ENCODE measurements around the gene MCRS1. TPM values are rescaled to one million over a fixed set of nuclear protein-coding genes. Genes with fewer than 3 reads are reported as not detected.

The MCRS1 gene
- total RNA-seq, 1 donor from 2014 or later, result 62.7 TPM

DNA sequence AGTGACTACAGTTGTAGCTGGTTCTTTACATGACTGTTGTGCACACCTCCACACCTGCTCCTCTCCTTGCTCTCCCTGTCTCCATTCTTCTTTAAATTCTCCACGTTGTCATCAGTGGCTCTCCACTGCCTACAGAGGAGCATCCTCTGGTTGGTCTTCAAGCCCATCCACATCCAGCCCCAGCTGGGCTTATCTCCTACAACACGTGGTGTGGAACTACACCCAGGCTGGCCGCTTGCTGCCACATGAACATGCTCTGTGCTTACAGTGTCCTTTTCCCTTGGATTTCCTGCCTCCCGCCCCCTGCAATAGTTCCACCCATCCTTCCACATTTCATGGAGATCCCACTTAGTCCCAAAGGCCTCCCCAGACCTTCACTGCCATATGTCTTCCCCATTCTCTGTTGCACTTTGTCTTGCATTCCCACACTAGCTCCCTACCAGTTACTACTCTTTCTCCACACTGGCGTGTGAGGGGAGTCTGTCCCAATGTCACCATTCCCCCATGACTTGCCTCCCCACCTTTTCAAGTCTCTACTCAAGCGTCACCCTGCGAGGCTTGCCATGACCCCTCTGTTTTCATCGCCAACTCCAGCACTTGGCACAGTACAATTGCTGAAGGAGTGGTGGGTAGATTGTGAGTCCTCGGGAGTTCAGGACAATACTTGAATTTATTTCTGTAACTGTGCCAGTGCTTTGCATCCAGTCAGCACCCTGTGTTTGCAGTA lies 9.8 kb upstream of the MCRS1 start:
- Histone ChIP-seq H3K27me3 (ENCODE audit: control insufficient read depth, insufficient read depth, low read length) (no peaks in the 10 kb centered on the region), H3K36me3 (ENCODE audit: control insufficient read depth, insufficient read depth, low read length) (peaks cover 2% of the 10 kb centered on the region), H3K4me3 (ENCODE audit: low read depth, low read length) (no peak overlapping the region)
- DNase-seq (ENCODE audit: low read depth) (no peak), FAIRE-seq (no peak)
- TF ChIP-seq, protein P1, sequence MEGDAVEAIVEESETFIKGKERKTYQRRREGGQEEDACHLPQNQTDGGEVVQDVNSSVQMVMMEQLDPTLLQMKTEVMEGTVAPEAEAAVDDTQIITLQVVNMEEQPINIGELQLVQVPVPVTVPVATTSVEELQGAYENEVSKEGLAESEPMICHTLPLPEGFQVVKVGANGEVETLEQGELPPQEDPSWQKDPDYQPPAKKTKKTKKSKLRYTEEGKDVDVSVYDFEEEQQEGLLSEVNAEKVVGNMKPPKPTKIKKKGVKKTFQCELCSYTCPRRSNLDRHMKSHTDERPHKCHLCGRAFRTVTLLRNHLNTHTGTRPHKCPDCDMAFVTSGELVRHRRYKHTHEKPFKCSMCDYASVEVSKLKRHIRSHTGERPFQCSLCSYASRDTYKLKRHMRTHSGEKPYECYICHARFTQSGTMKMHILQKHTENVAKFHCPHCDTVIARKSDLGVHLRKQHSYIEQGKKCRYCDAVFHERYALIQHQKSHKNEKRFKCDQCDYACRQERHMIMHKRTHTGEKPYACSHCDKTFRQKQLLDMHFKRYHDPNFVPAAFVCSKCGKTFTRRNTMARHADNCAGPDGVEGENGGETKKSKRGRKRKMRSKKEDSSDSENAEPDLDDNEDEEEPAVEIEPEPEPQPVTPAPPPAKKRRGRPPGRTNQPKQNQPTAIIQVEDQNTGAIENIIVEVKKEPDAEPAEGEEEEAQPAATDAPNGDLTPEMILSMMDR (IDR thresholded peaks at IDR 0.05; ENCODE audit: insufficient read depth, low read length, severe bottlenecking), result no peak

DNA sequence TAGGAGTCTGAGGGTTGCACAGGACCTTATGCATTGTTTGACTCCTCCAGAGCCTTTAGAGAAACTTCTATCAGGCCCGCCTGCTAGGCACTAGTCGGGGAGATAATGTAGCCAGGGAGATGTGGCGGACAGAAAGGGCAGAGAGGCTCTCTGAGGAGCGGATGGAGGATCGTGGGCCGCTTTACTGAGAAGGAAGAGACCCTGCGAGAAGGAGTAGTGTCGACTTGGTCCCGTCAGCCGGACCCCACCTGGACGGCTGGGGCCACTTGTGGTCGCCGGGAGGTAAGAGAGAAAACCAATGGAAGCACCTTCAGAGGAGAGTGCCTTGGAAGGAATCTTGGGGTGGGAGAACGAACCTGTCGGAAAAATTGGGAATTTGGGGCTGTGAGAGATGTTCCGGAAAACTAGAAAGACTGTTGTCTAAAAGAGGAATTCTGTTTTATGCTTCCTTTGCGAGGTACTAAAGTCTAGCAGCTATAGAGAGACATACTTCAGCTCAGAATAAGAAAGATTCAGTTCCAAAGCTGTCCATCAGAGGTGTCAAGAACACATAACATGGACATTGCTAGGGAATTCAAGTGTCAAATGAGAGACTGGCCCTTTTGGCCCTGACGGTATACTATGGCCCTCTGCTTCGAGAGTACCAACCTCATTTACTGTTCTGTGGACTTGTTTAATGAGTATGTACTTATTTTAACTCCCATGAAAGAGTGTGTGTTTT lies 660 bp upstream of the MCRS1 start:
- Histone ChIP-seq H3K4me3 (ENCODE audit: low read depth, low read length) (peak overlapping the region; percentile 90), H3K36me3 (ENCODE audit: control insufficient read depth, insufficient read depth, low read length) (peaks cover 17% of the 10 kb centered on the region), H3K27me3 (ENCODE audit: control insufficient read depth, insufficient read depth, low read length) (no peaks in the 10 kb centered on the region)
- FAIRE-seq (no peak), DNase-seq (ENCODE audit: low read depth) (no peak)
- TF ChIP-seq, protein P1 (IDR thresholded peaks at IDR 0.05; ENCODE audit: insufficient read depth, low read length, severe bottlenecking), result no peak

DNA sequence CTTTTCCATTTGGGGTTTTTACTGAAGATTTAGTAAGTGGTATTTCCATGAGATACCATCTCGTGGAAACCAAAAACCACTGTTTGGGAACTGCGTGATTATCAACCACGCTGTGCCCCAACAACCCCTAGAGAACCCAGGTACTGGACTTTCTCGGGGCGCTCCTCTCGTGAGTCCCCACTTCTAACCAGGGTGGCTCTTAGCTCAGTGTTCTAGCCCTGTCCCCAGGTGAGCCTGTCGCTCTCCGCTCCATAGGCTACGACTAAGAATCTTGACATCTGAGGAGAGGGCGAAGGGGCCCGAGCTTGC lies 686 bp downstream of the MCRS1 start:
- Histone ChIP-seq H3K4me3 (ENCODE audit: low read depth, low read length) (peak overlapping the region; percentile 90), H3K27me3 (ENCODE audit: control insufficient read depth, insufficient read depth, low read length) (no peaks in the 10 kb centered on the region), H3K36me3 (ENCODE audit: control insufficient read depth, insufficient read depth, low read length) (peaks cover 27% of the 10 kb centered on the region)
- DNase-seq (ENCODE audit: low read depth) (no peak), FAIRE-seq (no peak)
- TF ChIP-seq, protein P1 (IDR thresholded peaks at IDR 0.05; ENCODE audit: insufficient read depth, low read length, severe bottlenecking), result no peak

DNA sequence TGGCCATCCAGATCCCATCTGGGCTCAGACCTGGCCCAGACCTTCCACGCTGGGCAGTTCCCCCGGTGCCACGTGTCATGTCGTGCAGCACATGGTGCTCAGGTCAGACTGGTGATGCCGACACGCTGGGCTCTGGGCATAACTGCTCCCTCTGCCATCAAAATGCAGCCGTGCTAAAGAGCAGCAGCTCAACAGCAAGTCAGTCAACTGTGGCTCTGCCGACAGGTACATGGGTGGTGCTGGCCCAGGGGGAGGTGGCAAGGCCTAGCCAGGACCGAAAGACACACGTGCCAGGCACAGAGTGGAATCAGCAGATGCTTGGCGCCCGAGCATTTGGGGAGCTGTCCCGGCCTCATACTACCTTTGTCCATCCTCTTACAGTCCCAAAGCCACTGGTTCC lies 1.6 kb downstream of the MCRS1 start:
- no peak for FAIRE-seq
- Histone ChIP-seq H3K36me3 (ENCODE audit: control insufficient read depth, insufficient read depth, low read length) (peaks cover 28% of the 10 kb centered on the region), H3K27me3 (ENCODE audit: control insufficient read depth, insufficient read depth, low read length) (no peaks in the 10 kb centered on the region), H3K4me3 (ENCODE audit: low read depth, low read length) (no peak overlapping the region)
- no peak for DNase-seq (ENCODE audit: low read depth)
- TF ChIP-seq, protein P1 (IDR thresholded peaks at IDR 0.05; ENCODE audit: insufficient read depth, low read length, severe bottlenecking), result no peak

DNA sequence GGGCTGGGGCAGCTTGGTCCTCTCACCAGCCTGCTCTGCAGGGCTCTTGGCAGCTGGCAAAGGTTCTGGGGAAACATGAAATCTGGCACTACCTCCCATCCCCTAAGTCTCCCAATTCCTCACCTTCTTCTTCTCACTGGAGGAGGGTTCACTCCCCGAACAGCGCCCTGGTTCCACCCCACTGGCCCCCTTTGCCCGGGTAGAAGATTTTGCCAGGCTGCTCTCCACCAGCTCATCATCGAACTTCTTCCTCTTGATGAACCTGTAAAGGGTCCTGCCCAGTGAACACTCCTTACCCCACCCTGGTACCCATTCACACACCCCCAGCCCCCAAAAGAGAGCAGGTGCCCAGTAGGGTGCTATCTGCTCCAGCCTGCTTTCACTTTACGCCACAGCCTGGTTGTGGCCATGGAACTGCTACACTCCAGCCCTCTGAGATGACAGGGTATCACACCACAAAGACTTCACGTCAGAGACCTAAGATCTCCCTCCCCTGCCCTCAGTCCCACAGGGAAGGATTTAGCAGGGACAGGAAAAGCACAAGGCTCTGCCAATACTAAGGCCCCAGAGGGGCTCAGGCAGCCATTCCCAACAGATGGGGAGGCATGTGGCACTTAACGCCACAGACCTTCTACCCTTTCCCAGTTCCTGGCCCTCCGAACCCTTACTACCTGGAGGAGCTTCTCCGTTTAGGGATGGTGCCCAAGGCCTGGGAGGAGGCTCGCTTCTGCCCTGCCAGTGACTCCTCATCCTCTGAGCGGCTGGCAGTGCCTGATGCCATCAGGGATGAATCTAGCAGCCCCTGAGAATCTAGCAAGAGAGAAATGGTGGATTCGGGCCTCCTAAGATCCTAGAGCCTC lies 2.3 kb downstream of the MCRS1 start:
- DNase-seq (ENCODE audit: low read depth), result no peak
- Histone ChIP-seq H3K4me3 (ENCODE audit: low read depth, low read length) (no peak overlapping the region), H3K36me3 (ENCODE audit: control insufficient read depth, insufficient read depth, low read length) (peaks cover 29% of the 10 kb centered on the region), H3K27me3 (ENCODE audit: control insufficient read depth, insufficient read depth, low read length) (no peaks in the 10 kb centered on the region)
- TF ChIP-seq, protein P1 (IDR thresholded peaks at IDR 0.05; ENCODE audit: insufficient read depth, low read length, severe bottlenecking), result no peak
- FAIRE-seq, result no peak
